Upper lobe of right lung (tissue), 1 donor: ENCODE data around the gene LPIN2. TPM values are rescaled to one million over a fixed set of nuclear protein-coding genes. Genes with fewer than 3 reads are reported as not detected.
A peak's percentile ranks its signal among the peaks of the same experiment; 100 is the strongest.

Source experiments
- ATAC-seq: fragments of 200-7000 bp; cut with Tn5 transposase; one replicate; pipeline ENCODE4 v1.9.1; 2020; ENCODE audit warnings: mild to moderate bottlenecking, moderate library complexity
- DNase-seq: peaks from one replicate; pipeline ENCODE4 v3.0.0-alpha.2; 2020
- H3K27ac ChIP-seq: fragments of 200-600 bp; one replicate; pipeline ENCODE4 v1.8.0; 2022
- H3K27me3 ChIP-seq: fragments of 200-600 bp; one replicate; pipeline ENCODE4 v1.8.0; 2022; ENCODE audit warnings: mild to moderate bottlenecking
- H3K36me3 ChIP-seq: fragments of 200-600 bp; one replicate; pipeline ENCODE4 v1.8.0; 2022
- H3K4me1 ChIP-seq: fragments of 200-600 bp; one replicate; pipeline ENCODE4 v1.8.0; 2022
- H3K4me3 ChIP-seq: fragments of 200-600 bp; one replicate; pipeline ENCODE4 v1.8.0; 2022; ENCODE audit warnings: mild to moderate bottlenecking
- H3K9me3 ChIP-seq: fragments of 200-600 bp; one replicate; pipeline ENCODE4 v1.8.0; 2022
- CTCF ChIP-seq: fragments of 200-600 bp; IDR thresholded peaks from one replicate; pipeline ENCODE4 v1.8.0; 2022; ENCODE audit warnings: antibody characterized with exemption
- intact Hi-C: fragments of 100-400 bp; cut with DNase I; formaldehyde crosslinking; loops from one replicate; pipeline ENCODE4 v1.11.0; 2022
- total RNA-seq: library from RNA; stranded (reverse); fragmentation: NEBNext Ultra II Directional; extraction: Animal tissue kit (Norgen Biotek cat#: 25700); gene quantifications from one replicate; pipeline ENCODE4 v1.2.1, GENCODE V29; 2021
- donor health status: DM: no; HTN: yes; CAD: no; lungs with severe emphysema.

Gene LPIN2
- total RNA-seq, 1 donor from 2014 or later: 50.7 TPM

- Histone ChIP-seq H3K27ac (peak overlapping the region; percentile 74), H3K4me1 (peaks cover 27% of the 10 kb centered on the region), H3K36me3 (no peaks in the 10 kb centered on the region), H3K4me3 (no peak overlapping the region), H3K9me3 (no peaks in the 10 kb centered on the region), H3K27me3 (no peaks in the 10 kb centered on the region)
- TF ChIP-seq CTCF: no peak
- DNase-seq (no peak), ATAC-seq (no peak)
- intact Hi-C loops: no loop called here
Measured at GRCh38 chr18:3058328-3059191, 45.6 kb upstream of the LPIN2 start.

- Histone ChIP-seq H3K4me3 (no peak overlapping the region), H3K27me3 (no peaks in the 10 kb centered on the region), H3K27ac (no peak overlapping the region), H3K4me1 (peaks cover 23% of the 10 kb centered on the region), H3K36me3 (no peaks in the 10 kb centered on the region), H3K9me3 (no peaks in the 10 kb centered on the region)
- TF ChIP-seq CTCF: no peak
- intact Hi-C loops: no loop called here
- DNase-seq (no peak), ATAC-seq (no peak)
Measured at GRCh38 chr18:3057526-3057925, 44.6 kb upstream of the LPIN2 start.

GRCh38 chr18:3056311-3056710, 43.4 kb upstream of the LPIN2 start:
- no peak for TF ChIP-seq CTCF
- no peak for DNase-seq
- intact Hi-C loops: no loop called here
- Histone ChIP-seq H3K4me1 (peaks cover 21% of the 10 kb centered on the region), H3K36me3 (no peaks in the 10 kb centered on the region), H3K9me3 (no peaks in the 10 kb centered on the region), H3K27me3 (no peaks in the 10 kb centered on the region), H3K27ac (no peak overlapping the region), H3K4me3 (no peak overlapping the region)
- ATAC-seq: no peak

GRCh38 chr18:3055816-3056215, 42.9 kb upstream of the LPIN2 start:
- Histone ChIP-seq H3K27me3 (no peaks in the 10 kb centered on the region), H3K27ac (no peak overlapping the region), H3K9me3 (no peaks in the 10 kb centered on the region), H3K36me3 (no peaks in the 10 kb centered on the region), H3K4me1 (peaks cover 18% of the 10 kb centered on the region), H3K4me3 (no peak overlapping the region)
- TF ChIP-seq CTCF: no peak
- intact Hi-C loops: no loop called here
- ATAC-seq: no peak
- no peak for DNase-seq

GRCh38 chr18:3055186-3055728, 42.3 kb upstream of the LPIN2 start:
- ATAC-seq (no peak), DNase-seq (no peak)
- intact Hi-C loops: no loop called here
- Histone ChIP-seq H3K4me1 (peaks cover 14% of the 10 kb centered on the region), H3K27ac (no peak overlapping the region), H3K36me3 (no peaks in the 10 kb centered on the region), H3K4me3 (no peak overlapping the region), H3K9me3 (no peaks in the 10 kb centered on the region), H3K27me3 (no peaks in the 10 kb centered on the region)
- no peak for TF ChIP-seq CTCF
